Stimulated activated CD8-positive, alpha-beta memory T cell treated with anti-CD3 and anti-CD28 coated beads, Interleukin-2, amount 100 ng/mL, for 1 hour (primary cell): ENCODE data around the gene TCF25.
A peak's percentile ranks its signal among the peaks of the same experiment; 100 is the strongest.

Source experiments
- DNase-seq, 2 donors: peaks; one replicate each; pipeline ENCODE4 v3.0.0-alpha.2; 2020; ENCODE audit warnings: low read depth in 2 of 2

TCF25 gene

DNA sequence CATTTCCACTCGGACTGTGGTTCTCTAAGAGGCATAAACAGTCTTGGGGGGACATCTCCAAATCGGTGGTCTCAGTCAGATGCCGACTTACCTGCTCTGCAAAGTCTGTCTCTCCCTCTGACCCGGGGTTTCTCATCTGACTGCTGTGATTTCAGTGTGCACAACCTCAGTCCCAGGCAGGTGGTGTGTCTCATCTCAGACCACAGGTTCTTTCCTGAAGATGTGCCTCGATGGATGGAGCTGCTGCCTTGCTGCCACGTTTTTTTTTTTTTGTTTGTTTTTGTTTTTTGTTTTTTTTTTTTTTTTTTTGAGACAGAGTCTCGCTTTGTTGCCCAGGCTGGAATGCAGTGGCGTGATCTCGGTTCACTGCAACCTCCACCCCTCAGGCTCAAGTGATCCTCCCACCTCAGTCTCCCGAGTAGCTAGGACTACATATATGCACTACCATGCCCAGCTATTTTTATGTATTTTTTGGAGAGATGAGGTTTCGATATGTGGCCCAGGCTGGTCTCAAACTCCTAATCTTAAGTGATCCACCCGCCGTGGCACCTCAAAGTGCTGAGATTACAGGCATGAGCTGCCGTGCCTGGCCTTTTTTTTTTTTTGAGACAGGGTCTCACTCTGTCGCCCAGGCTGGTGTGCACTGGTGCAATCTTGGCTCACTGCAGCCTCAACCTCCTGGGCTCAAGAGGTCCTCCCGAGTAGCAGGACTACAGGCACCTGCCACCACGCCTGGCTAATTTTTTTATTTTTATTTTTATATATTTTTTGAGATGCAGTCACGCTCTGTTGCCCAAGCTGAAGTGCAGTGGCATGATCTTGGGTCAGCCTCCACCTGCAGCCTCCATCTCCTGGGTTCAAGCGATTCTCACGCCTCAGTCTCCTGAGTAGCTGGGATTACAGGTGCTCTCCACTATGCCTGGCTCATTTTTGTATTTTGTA lies 29.7 kb upstream of the TCF25 start:
- no peak for DNase-seq

- DNase-seq: no peak
These were observed 28.6 kb upstream of the TCF25 start for GRCh38 chr16:89844739-89845339.

DNA sequence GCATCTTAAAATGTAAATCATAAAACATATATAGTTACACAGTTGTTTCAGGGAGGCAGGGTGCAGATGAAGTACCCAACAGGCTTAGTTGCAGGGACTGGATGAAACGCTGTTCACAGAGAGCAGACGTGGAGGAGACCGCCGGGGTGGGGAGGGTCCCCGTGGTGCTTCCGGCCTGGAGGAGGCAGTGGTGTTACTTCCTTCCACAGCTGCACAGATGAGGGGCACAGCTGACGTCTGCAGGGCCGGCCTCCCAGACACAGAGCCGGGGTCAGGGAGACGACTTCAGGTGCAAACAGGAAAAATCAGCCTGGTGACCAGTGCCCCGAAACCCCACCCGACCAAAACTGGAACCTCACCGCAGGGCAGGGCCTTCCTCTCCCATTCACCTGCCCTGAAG lies 28.0 kb upstream of the TCF25 start:
- no peak for DNase-seq

- no peak for DNase-seq
These were observed 26.1 kb upstream of the TCF25 start for GRCh38 chr16:89847051-89847939.

- no peak for DNase-seq
These were observed 25.5 kb upstream of the TCF25 start for GRCh38 chr16:89847940-89848297.

DNA sequence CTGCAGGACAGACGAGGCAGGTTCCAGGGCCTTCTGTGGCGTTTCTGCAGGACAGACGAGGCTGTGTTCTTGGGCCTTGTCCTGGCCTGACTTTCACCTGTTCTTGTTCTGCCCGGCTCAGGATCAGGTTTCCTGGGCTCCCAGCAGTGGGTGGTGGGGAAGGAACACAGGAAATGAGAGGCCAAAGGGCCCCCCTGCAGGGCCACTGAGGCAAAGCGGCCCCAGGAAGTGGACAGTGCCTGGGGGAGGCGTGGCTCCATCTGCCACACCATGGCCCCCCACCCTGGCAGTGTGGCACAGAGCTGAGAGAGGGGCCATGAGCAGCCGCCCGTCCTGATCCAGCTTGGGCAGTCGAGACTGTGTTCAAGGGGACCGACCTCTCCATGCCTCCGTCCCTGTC lies 24.4 kb upstream of the TCF25 start:
- DNase-seq: no peak

- DNase-seq: no peak
These were observed 19.9 kb upstream of the TCF25 start for GRCh38 chr16:89853306-89853993.

DNA sequence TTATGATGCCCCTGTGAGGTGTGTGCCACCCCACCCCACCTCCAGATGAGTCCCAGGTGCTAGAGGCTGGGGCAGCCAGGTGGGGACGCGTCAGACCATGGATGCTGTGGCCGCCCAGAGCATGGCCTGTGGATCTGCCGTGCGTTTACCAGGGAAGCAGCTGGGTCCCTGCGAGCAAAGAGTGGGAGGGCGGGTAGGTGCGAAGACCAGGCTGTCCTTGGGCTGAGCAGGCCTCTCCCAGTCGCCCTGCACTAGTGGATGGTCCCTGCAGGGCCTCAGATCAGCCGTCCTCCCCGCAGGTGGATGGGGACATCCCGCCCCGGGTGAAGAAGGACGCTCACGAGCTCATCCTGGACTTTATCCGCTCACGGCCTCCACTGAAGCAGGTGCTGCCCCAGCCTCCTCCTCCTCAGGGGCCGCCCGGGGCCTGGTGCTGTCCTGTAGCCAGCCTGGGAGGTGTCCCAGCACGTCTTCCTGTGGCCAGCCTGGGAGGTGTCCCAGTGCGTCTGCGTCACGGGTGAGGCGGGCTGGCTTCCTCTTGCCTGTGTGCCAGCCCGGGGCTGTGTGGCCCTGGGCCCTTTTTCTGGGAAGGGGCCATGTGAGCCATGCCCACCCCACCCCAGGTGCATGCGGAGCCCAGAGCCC lies 18.0 kb upstream of the TCF25 start:
- no peak for DNase-seq

- DNase-seq: no peak
These were observed 17.4 kb upstream of the TCF25 start for GRCh38 chr16:89855986-89856385.

- DNase-seq: no peak
These were observed 14.3 kb upstream of the TCF25 start for GRCh38 chr16:89858973-89859614.

- no peak for DNase-seq
These were observed 13.8 kb upstream of the TCF25 start for GRCh38 chr16:89859615-89860007.

DNA sequence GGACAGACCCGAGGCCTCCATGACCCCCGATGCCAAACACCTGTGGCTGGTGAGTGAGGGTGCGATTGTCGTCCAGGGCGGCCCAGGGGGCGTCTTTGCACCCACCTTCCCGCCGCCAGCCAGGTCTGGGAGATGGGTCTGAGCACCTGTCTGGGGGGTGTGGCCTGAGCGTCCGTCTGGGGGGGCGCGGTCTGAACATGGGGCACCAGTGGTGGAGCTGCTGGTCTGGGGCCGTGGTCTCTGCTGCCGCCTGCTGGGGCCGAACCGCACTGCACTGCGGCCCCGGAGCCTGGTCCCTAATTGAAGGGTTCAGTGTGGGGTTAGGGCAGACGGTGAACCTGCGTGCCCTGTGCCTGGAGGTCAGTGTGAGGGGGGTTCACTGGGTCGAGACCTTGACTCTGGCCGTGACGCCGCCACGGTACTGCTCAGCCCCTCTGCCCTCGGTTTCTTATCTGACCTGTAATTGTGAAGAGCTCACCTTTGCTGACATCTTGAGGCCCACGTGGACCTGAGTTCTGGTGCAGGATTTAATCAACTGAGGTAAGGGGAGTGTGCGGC lies 12.6 kb upstream of the TCF25 start:
- peak; percentile 48 to 55 for DNase-seq

DNA sequence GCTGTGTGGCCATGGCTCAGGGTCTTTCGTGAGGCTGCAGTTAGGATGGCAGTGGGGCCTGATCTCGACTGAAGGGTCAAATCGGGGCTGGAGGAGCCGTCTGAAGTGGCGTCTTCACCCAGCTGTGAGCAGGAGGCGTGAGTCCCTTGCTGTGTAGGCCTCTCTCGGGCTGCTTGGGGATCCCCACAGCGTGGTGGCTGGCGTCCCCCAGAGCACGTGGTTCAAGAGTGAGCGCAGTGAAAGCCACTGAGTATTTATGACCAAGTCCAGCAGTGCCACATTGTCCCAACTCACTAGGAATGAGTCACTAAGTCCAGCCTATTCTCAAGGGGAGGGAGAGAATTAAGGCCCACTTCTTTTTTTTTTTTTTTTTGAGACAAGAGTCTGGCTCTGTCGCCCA lies 11.7 kb upstream of the TCF25 start:
- DNase-seq: no peak

DNA sequence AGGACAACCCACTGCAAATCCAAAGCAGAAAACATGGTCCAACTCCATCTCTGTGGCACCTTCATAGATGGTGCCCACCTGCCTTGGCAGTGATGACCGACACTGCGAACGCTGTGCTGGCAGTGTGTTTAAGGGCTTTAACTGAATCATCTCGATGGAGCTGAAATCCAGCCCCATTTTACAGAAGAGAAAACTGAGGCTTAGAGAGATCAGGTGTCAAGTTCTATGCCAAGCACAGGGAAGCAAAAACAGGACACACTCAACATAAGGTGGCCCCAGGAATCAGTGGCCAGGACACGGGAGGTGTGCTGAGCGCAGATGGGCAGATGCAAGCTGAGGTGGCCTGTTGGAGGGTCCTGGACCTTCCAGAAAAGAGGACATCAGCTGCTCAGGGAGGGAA lies 10.7 kb upstream of the TCF25 start:
- no peak for DNase-seq

DNA sequence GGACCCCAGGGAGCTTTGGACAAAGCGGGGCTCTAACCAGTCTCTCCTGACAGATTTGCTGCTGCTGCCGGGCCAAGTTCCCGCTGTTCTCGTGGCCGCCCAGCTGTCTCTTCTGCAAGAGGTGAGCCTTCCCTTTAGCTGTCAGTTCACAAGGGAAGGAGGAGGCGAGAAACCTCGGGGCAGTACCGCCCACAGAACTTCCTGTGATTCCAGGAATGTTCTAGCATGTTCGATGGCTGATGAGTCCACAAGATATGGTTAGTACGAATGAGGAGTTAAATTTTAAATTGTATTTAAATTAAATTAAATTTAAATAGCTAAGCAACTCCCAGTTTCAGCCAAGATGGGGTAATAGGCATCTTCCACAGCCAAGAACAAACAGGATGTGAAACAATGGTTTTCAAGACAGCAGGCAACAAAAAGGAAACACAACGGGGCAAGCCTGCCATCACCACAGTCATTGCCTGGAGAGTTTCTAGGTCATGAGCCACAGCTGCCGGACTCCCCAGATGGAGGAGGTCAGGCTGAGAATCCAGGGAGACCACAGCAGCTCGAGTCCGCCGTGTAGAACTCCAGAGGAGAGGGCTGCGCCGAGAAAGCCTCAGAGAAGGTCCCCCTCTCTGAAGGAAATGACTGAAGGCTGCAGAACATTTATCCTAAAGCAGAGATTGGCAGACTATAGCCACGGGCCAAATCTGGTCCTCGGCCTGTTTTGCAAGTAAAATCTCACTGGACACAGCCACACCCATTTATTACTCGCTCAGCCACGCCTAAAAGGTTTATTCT lies 9.5 kb upstream of the TCF25 start:
- peak in 1 of 2 donors; percentile 24 for DNase-seq

- DNase-seq: no peak
These were observed 8.9 kb upstream of the TCF25 start for GRCh38 chr16:89864527-89864820.

DNA sequence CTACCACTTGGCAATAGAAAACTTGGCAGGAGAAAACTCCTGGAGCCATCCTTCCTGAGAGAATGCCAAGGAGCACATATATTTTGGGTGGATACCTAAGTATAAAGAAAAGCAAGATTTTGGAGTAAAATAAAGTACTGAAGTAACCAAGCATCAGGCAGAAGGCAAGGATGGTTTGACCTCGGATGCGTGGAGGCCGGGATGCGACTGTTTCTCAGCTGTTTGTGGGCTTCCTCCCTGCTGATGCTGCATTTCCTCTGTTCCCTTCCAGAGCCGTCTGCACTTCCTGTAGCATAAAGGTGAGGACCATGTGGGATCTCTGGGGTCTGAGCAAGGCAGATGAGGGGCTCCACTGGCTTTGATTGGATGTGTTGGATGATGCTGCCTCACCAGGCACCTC lies 5.5 kb upstream of the TCF25 start:
- DNase-seq: no peak

DNA sequence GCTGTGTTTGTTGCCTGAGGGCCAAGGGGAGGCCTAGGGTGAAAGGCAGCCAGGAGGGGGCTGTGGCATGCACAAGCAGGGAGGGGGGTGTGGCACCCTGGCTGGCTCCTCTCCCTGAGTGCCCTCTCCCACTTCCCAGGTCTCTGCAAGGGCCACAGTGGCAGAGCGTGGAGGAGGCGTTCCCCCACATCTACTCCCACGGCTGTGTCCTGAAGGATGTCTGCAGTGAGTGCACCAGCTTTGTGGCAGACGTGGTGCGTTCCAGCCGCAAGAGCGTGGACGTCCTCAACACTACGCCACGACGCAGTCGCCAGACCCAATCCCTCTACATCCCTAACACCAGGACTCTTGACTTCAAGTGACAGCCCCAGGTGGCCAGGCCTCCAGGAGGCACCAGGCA lies 3.5 kb upstream of the TCF25 start:
- DNase-seq: no peak

- no peak for DNase-seq
These were observed 3.0 kb upstream of the TCF25 start for GRCh38 chr16:89870440-89870839.

DNA sequence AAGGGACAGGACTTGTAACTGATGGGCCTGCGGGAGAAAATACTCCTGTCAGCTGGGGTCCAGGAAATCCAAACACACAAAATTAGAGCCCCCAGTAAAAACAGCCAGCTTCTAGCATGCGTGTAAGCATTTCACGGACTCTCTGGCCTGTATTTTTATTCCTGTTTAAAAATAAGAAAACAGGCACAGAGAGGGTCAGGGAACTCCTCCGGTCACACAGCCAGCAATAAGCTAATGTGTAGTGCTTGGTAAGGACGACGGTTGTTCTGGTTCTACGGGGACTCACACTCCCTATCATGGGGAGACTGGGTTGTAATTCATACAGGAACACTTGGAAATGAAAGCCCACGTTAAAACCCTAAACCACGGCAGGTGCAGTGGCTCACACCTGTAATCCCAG lies 1.5 kb upstream of the TCF25 start:
- DNase-seq: no peak
